Measurements from ENCODE around the gene SKP1.

- no peak for TF ChIP-seq POLR2A (IDR thresholded peaks at IDR 0.05; ENCODE audit: low read length)
- TF ChIP-seq GATA1 (IDR thresholded peaks at IDR 0.05; ENCODE audit: low read depth, low read length) = no peak
Observed at GRCh38 chr5:134146651-134147518, 29.9 kb downstream of the SKP1 start.
